Raji (cell line): ENCODE results near the gene PTPRT.

Experiments
- POLR2A ChIP-seq: IDR thresholded peaks from 2 replicates; pipeline ENCODE4 v1.6.1; 2011; ENCODE audit warnings: low read depth, low read length, control low read depth; ENCODE audit not compliant: insufficient read depth

The PTPRT gene

DNA sequence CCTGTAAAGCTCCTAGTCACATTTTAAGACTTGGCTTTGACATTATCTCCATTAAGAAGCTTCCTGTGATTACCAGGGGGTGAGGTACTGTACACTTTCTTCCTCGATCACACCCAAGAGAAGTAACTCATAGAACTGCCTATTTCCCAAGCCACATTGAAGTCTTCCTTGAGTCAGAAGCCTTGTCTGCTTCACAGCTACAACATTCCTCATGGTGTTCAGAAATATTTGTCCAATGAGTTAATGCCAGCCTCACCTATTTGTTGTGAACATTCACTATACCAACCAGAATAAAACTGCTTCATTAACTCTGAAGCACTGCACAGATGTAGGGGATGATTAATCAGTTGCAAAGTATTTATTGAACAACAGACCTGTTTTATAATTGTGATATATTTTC, 622.3 kb downstream of the PTPRT start:
- TF ChIP-seq POLR2A, result no peak

DNA sequence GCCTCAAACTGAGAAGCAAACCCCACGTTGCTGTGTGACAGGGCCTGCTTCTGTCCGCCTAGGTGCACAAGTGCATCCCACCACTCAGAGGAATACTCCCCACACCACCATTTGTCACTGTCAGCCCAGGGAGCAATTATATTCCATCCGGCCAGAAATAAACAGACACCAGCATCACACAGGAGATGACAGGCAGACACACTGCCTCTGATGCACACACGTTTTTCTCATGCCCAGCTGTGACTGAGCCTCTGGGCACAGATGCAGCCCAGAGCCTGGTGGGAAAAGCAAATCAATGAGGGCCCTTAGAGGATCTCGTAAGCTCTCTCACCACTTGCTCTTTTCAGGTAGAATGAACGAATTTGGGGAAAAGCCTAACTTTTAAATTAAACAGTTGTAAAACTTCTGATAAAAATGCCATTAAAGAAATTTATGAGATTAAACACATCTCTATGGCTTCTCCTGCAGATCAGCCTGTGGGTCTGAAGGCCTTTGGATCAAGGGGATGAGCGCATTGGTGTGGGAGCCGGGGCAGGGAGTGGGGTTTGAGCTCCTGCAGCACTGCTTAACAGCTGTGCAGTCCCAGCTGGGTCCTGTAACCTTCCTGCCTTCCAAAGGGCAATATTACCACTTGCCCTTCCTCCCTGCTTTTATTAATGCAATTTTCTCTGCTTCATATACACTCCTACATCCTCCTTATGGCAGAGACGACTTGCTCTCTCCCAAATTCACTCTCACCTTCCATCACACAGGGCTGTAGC, 624.3 kb downstream of the PTPRT start:
- TF ChIP-seq POLR2A, result no peak

DNA sequence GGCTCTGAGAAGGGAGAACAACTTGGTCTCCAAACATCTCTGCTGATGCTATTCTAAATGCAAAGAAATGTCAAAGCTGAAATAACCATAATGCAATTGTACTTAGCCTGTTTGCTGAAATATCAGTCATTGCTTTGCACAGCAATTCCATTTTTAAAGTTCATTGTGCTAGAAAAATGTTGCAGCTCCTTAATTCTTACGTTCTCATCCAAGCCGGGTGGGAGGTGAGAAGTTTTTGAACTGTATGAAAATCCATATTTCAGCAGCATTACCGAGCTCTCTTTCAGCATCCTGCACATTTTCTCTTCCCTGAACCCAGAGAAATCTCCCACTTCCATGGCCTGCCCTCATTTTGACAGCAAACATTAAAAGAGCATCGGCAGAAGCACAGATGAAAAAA, 630.0 kb downstream of the PTPRT start:
- TF ChIP-seq POLR2A, result no peak

DNA sequence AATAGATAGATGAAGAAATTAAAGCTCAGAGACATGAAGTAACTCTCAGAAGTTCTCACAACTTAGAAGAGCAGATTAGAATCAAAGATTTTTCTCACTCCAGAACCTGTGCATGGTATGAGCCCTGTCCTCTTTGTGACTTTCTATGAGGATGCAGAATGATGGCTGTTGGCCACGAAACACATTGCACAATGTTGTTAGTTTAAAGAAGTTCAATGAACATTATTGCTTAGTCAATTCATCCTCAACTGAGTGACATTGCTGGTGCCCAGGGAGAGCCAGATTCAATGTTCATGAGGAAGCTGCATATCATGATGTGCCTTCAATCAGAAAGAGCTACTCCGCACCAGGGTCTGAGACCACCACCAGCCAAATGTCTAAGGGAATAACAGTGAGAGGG, 633.1 kb downstream of the PTPRT start:
- no peak for TF ChIP-seq POLR2A

DNA sequence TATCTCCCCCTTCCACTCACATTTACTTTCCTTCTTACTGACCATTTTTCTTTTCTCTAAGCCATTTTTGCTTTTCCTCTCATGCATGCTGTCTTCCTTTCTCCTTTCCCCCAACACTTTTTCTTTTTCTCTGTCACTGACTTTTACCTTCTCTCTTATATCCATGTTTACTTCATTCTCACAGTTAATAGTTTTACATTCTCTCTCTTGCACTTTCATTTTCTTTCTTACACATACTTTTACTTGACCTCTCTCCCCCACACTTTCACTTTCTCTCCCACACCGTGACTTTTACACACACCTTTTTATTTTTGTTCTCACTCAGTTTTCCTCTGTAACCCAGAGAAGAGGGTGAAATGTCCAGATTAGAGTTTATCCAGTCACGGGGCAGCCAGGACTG, 636.3 kb downstream of the PTPRT start:
- TF ChIP-seq POLR2A, result no peak

DNA sequence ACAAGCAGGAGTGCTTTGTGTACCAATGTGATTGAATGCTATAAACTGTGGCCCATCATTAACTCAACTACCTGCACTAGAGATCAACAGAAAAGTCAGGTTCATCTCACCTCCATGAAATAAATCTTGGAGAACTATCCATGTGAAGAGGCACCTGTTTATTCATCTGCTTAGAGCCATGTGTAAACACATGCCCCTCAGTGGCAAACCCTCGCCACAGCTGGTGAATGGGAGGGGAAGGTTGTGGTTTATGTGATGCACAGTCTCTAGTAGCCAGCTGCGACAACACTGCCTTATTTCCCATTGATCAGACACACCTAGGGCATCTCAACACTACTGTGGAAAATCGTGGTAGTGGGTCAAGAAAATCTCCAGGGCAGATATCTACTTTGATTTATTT, 640.2 kb downstream of the PTPRT start:
- TF ChIP-seq POLR2A, result no peak

DNA sequence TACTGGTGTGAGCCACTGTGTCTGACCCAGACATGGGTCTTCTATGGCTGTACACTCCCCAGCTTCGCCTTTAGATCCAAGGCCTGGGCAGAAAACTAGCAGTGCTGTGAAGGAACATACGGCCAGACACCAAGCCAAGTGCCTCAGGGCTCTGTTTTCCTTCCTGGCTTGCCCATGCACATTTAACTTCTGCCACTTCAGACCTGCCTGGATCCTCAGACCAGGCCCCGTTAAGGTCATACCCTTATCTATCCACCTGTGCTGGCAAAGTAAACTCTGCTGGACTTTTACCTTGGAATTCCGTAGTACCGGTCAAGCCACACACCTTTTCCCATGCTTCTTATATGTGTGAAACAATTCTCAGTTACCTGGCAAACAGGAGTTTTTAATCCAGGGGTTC, 644.8 kb downstream of the PTPRT start:
- TF ChIP-seq POLR2A, result no peak

DNA sequence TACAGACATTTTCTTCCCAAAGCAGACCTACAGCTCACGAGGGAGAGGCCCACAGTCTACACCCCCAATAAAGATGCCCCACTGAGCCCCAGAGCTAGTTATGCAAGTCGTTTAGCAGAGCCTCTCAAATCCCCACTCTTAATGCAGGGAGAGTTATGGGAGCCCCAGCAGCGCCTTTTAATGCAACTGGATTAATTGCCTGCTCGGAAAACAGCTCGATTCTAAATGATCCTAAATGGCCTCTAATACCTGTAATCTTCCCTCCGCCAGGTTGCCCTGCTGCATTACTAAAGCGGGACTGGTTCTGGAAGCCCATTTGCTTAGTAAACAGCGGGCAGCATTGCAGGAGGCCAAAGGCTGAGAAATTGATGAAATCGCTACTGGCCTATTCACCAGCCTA, 656.9 kb downstream of the PTPRT start:
- TF ChIP-seq POLR2A, result no peak

DNA sequence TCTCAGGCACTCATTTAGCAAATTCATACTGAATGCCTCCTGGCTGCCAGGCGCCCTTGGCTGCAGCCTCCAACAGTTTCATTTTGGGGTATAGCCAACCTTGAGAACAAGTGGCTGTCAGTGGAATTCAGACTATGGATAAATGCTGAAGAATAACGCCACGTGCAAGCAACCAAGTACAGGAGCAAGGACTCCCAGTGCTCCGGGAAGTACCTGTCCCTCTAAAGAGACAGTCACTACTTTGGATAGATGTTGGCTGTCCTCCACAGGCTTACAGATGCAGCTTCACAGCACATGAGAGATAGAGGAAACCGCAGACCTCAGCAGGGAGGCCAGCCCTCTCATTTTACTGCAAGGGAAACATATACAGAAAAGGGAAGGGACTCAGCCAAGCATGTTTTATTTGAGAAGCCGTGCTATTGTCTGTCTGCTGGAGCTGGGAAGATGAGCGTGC, 658.2 kb downstream of the PTPRT start:
- TF ChIP-seq POLR2A, result no peak

DNA sequence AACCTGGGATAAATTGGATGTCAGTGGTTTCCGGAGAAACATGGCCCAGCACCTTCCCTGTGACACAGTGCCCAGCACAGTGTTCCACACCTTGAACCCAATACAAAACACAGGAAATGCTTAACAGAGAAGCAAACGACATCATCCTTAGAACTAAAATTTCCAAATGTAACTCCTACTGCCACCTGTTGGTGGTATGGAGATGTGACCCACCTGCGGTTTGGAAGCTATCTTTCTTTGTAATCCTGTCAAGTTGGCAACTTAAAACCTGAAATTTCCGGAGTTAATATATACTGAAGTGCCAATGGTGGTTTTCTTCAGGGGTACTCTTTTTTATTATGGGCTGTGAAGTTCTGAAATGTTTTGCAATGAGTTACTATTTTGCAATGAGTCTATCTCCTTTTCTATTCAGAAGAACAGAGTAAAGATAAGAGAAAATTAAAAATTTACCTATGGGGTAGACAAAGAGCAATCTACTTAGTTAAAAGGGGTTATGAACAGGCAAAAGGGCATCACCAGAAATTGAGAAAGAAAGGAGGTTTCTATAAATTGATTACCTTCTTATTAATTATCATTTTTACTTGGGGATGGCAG, 658.8 kb downstream of the PTPRT start:
- no peak for TF ChIP-seq POLR2A

DNA sequence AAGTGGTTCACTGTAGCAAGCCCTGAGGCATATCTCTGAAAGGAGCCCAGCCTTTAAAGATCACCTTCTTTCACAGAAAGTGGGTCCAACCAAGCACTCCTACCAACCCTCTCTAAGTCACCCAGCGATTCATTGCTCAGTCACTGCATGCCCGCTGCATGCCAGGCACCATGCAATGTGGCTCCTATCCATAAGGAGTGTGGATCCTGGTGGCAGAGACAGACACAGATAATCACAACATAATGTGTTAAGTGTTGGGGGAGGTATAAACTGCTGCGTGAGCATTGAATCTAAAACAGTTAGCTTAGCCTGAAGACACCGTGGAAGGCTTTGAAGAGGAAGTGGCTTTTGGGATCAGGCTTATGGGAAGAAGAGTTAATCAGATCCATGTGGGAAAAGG, 659.5 kb downstream of the PTPRT start:
- TF ChIP-seq POLR2A, result no peak

DNA sequence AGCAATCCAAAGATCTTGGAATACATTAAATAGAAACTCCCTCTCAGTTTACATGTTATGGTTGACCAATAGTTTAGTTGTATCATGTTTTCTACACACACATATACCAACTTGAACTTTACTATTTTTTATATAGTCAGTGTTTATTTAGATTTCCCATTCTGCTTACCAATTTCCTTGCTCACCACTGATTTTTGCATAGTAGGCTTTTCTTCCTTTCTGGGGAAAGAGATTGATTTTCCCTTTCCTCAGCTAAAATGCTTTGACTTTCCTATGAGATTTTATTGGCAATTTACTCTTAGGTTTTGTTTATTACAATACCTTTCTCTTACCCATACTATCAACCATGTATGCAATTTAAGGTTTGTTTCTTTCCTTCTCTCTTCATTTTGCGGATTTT, 665.6 kb downstream of the PTPRT start:
- no peak for TF ChIP-seq POLR2A

DNA sequence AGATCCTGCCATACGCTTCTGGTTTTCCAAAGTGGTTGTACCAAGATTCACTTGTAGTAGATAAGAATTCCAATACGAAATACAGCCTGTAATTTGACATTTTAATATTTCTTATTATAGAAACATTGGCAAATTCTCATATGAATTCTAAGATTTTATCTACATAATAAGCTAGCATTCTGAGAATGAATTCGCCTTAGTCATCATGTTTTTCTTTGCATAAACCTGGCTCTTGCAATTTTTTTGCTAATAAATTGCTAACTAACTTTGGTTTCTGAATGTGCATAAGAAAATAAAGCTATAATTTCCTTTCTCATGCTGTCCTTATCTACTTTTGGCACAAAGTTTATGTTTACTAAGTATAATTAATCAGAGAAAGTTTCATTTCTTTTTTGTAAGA, 673.0 kb downstream of the PTPRT start:
- TF ChIP-seq POLR2A, result no peak

DNA sequence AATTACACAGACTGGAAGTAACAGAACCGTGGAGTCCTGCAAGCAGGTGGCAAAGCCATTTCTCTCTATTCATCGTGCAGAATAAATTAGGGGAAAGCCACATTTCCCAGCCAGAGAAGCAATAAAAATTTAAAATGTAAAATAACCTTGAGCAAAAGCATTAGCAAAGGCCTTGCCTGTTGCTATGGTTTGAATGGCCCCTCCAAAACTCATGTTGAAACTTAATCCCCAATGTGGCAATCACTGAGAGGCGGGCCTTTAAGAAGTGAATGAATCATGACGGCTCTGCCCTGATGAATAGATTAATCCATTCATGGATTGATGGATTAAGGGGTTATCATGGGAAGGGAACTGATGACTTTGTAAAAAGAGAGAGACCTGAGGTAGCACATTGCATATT, 679.0 kb downstream of the PTPRT start:
- no peak for TF ChIP-seq POLR2A

DNA sequence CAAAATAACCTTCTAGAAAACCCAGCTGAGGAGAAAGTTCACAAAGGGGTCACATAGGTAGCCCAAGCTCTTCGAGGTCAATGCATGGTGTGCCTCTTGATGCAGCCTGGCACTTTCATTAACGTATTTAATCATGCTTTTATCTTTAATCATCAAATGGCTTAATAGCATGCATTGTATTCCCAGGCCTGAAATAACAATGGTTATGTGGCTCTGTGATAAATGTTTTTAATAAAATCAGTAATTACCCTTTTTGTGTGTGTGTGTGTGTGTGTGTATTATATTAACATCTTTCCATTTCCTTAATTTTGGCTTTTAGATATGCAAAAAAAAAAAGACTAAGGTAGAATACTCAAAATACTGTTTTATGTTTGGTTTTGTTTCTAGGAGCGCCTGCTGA, 681.8 kb downstream of the PTPRT start:
- TF ChIP-seq POLR2A, result no peak

DNA sequence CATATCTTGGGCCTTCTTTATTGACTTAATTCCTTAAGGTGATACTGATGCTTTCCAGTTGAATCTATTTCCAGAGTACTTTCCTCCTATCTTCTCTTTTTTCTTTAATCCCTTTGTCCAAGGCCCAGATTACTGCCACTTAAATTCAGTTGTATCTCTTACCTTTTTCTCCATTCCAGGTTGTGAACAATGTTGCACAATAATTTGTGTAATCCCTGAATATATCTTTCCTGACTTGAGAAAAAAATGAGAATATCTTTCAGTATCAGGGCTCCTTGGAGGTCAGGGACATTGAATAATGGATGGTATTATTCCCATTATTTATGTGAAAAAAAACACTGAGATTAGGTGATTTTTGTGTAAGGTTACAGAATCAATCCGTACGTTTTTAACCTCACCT, 683.3 kb downstream of the PTPRT start:
- TF ChIP-seq POLR2A, result no peak

DNA sequence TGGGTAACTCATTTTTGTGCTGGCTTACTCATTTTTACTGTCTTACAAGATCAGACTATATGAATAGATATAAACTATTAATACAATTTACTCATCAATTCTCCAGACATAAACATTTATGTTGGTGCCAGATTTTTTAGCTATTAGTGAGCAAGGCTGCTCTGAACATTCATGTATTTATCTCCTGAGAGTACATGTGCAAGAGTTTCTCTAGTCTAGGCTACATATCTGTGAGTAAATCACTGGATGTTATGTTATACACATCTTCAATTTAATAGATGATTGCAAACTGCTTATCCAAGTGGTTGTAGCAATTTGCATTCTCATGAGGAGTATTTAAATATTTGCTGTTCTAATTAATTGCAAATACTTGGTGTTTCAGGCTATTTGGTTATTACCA, 687.1 kb downstream of the PTPRT start:
- TF ChIP-seq POLR2A, result no peak
